ENCODE data around the gene ISL1. TPM values are rescaled to one million over a fixed set of nuclear protein-coding genes. Genes with fewer than 3 reads are reported as not detected.

Gene ISL1
- total RNA-seq, 1 donor = not detected

- H2AFZ ChIP-seq (ENCODE audit: low read length) = no peak overlapping the region
- H3K27me3 ChIP-seq (ENCODE audit: insufficient read depth, low read length) = no peaks in the 10 kb centered on the region
- H3K4me3 ChIP-seq (ENCODE audit: insufficient read depth, low read length) = no peak overlapping the region
- no peaks in the 10 kb centered on the region for H3K4me1 ChIP-seq (ENCODE audit: insufficient read depth, low read length)
- H3K79me2 ChIP-seq (ENCODE audit: insufficient read depth, low read length) = no peaks in the 10 kb centered on the region
- H3K4me2 ChIP-seq (ENCODE audit: insufficient read depth, low read length) = no peak overlapping the region
- no peak for TF ChIP-seq CTCF (IDR thresholded peaks at IDR 0.05; ENCODE audit: extremely low read depth, low read depth, low read length)
- no peaks in the 10 kb centered on the region for H3K36me3 ChIP-seq (ENCODE audit: insufficient read depth, low read length)
- H4K20me1 ChIP-seq (ENCODE audit: insufficient read depth, low read length) = no peaks in the 10 kb centered on the region
- no peak overlapping the region for H3K27ac ChIP-seq (ENCODE audit: low read depth, low read length)
- H3K9me3 ChIP-seq (ENCODE audit: low read depth, low read length) = no peaks in the 10 kb centered on the region
- no peak for DNase-seq (ENCODE audit: insufficient read length, low spot score, missing footprints)
Observed at GRCh38 chr5:51433052-51433710, 49.9 kb downstream of the ISL1 start.

GRCh38 chr5:51439232-51439631 is 56.0 kb downstream of the ISL1 start:
- Histone ChIP-seq H3K36me3 (ENCODE audit: insufficient read depth, low read length) (no peaks in the 10 kb centered on the region), H4K20me1 (ENCODE audit: insufficient read depth, low read length) (no peaks in the 10 kb centered on the region), H3K4me2 (ENCODE audit: insufficient read depth, low read length) (no peak overlapping the region), H3K27me3 (ENCODE audit: insufficient read depth, low read length) (no peaks in the 10 kb centered on the region), H3K79me2 (ENCODE audit: insufficient read depth, low read length) (no peaks in the 10 kb centered on the region), H2AFZ (ENCODE audit: low read length) (no peak overlapping the region), H3K27ac (ENCODE audit: low read depth, low read length) (no peak overlapping the region), H3K9me3 (ENCODE audit: low read depth, low read length) (no peaks in the 10 kb centered on the region), H3K4me3 (ENCODE audit: insufficient read depth, low read length) (no peak overlapping the region), H3K4me1 (ENCODE audit: insufficient read depth, low read length) (no peaks in the 10 kb centered on the region)
- no peak for DNase-seq (ENCODE audit: insufficient read length, low spot score, missing footprints)
- TF ChIP-seq CTCF (IDR thresholded peaks at IDR 0.05; ENCODE audit: extremely low read depth, low read depth, low read length) = no peak

Data from osteoblast (primary cell).